ENCODE measurements around the gene RAB31.
A peak's percentile ranks its signal among the peaks of the same experiment; 100 is the strongest.

Gene RAB31

GRCh38 chr18:9681217-9681616 is 26.9 kb upstream of the RAB31 start:
- in situ Hi-C loops (cut with HindIII; ENCODE audit: low pct_ligation_motif_present, low sequenced_read_pairs) = no loop called here
- TF ChIP-seq CTCF (IDR thresholded peaks at IDR 0.05; ENCODE audit: low read depth, low read length, missing control alignments) = no peak
- DNase-seq = no peak

GRCh38 chr18:9682572-9682971 is 25.5 kb upstream of the RAB31 start:
- no peak for DNase-seq
- Histone ChIP-seq H3K27ac (no peak overlapping the region), H3K27me3 (replicated peaks) (no peaks in the 10 kb centered on the region), H3K36me3 (replicated peaks) (no peaks in the 10 kb centered on the region), H3K4me3 (ENCODE audit: low read depth, low read length) (no peak overlapping the region)
- no peak for TF ChIP-seq CTCF (IDR thresholded peaks at IDR 0.05; ENCODE audit: low read depth, low read length, missing control alignments)
- in situ Hi-C loops (cut with HindIII; ENCODE audit: low pct_ligation_motif_present, low sequenced_read_pairs) = no loop called here

More at GRCh38 chr18:9681217-9681616, 26.9 kb upstream of the RAB31 start:
- no peaks in the 10 kb centered on the region for H3K36me3 ChIP-seq (replicated peaks)
- H3K4me3 ChIP-seq (ENCODE audit: low read depth, low read length) = no peak overlapping the region
- no peaks in the 10 kb centered on the region for H3K27me3 ChIP-seq (replicated peaks)
- H3K27ac ChIP-seq = no peak overlapping the region

- TF ChIP-seq CTCF (IDR thresholded peaks at IDR 0.05; ENCODE audit: low read depth, low read length, missing control alignments) = peak; percentile 81
- no peak overlapping the region for H3K27ac ChIP-seq
- peak; percentile 68 for DNase-seq
- H3K4me3 ChIP-seq (ENCODE audit: low read depth, low read length) = no peak overlapping the region
- in situ Hi-C loops (cut with HindIII; ENCODE audit: low pct_ligation_motif_present, low sequenced_read_pairs) = no loop called here
- H3K27me3 ChIP-seq (replicated peaks) = no peaks in the 10 kb centered on the region
- H3K36me3 ChIP-seq (replicated peaks) = no peaks in the 10 kb centered on the region
These were observed 24.4 kb upstream of the RAB31 start for GRCh38 chr18:9683418-9684396.

GRCh38 chr18:9684881-9685614 is 23.1 kb upstream of the RAB31 start:
- no peaks in the 10 kb centered on the region for H3K27me3 ChIP-seq (replicated peaks)
- no peak overlapping the region for H3K4me3 ChIP-seq (ENCODE audit: low read depth, low read length)
- H3K27ac ChIP-seq = no peak overlapping the region
- DNase-seq = no peak
- H3K36me3 ChIP-seq (replicated peaks) = no peaks in the 10 kb centered on the region
- in situ Hi-C loops (cut with HindIII; ENCODE audit: low pct_ligation_motif_present, low sequenced_read_pairs) = no loop called here
- no peak for TF ChIP-seq CTCF (IDR thresholded peaks at IDR 0.05; ENCODE audit: low read depth, low read length, missing control alignments)

GRCh38 chr18:9685615-9685890 is 22.5 kb upstream of the RAB31 start:
- Histone ChIP-seq H3K27ac (no peak overlapping the region), H3K4me3 (ENCODE audit: low read depth, low read length) (no peak overlapping the region), H3K27me3 (replicated peaks) (no peaks in the 10 kb centered on the region), H3K36me3 (replicated peaks) (no peaks in the 10 kb centered on the region)
- TF ChIP-seq CTCF (IDR thresholded peaks at IDR 0.05; ENCODE audit: low read depth, low read length, missing control alignments) = no peak
- in situ Hi-C loops (cut with HindIII; ENCODE audit: low pct_ligation_motif_present, low sequenced_read_pairs) = no loop called here
- DNase-seq = no peak
